ENCODE measurements around the gene TACC2. TPM values are rescaled to one million over a fixed set of nuclear protein-coding genes. Genes with fewer than 3 reads are reported as not detected.

The TACC2 gene
- total RNA-seq, 1 donor from 2014 or later, result 13.4 TPM

GRCh38 chr10:122112625-122113160 is 123.7 kb downstream of the TACC2 start:
- TF ChIP-seq, protein P1, sequence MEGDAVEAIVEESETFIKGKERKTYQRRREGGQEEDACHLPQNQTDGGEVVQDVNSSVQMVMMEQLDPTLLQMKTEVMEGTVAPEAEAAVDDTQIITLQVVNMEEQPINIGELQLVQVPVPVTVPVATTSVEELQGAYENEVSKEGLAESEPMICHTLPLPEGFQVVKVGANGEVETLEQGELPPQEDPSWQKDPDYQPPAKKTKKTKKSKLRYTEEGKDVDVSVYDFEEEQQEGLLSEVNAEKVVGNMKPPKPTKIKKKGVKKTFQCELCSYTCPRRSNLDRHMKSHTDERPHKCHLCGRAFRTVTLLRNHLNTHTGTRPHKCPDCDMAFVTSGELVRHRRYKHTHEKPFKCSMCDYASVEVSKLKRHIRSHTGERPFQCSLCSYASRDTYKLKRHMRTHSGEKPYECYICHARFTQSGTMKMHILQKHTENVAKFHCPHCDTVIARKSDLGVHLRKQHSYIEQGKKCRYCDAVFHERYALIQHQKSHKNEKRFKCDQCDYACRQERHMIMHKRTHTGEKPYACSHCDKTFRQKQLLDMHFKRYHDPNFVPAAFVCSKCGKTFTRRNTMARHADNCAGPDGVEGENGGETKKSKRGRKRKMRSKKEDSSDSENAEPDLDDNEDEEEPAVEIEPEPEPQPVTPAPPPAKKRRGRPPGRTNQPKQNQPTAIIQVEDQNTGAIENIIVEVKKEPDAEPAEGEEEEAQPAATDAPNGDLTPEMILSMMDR (IDR thresholded peaks at IDR 0.05; ENCODE audit: insufficient read depth, low read length, severe bottlenecking), result peak; percentile 72
- DNase-seq (ENCODE audit: low read depth) (peak; percentile 87), FAIRE-seq (no peak)
- no peaks in the 10 kb centered on the region for H3K27me3 ChIP-seq (ENCODE audit: control insufficient read depth, insufficient read depth, low read length)
- H3K36me3 ChIP-seq (ENCODE audit: control insufficient read depth, insufficient read depth, low read length), result peaks cover 1% of the 10 kb centered on the region
- peak overlapping the region; percentile 85 for H3K4me3 ChIP-seq (ENCODE audit: low read depth, low read length)

DNA sequence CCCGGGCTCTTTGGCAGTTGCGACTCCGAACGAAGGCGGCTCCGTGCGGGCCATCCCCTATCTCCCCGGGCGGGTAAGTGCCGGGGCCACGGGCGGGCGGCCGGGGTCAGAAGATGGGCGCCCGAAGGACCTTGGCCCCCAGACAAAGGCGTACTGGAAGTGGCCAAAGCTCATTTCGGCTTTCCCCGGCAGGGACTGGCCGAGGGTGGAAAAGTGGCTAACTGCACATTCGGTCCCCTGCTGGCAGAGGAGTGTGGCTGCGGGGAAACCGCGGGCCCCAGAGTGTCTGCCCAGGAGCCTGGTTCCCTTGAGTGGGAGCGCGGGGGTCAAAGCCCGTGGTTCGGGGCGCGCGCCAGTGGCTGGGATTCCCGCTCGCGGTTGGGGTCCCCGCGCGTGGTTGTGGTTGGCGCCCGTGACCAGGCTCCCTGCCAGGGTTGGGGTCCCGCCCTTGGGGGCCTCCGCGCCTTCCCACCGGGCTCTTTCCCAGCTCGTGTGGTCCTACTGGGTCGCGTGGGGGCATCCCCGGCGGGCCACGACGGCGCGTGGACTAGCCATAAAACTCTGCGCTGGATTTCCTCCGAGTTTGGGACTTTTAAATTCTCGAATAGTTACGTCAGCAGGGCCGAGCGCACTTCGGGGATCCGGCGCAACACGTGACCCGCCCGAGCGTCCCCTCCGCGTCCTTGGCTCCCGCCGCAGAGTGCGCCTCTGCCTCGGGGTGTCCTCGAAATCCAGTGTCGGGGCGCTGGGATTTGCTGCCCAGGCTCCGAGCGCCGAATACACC is 124.4 kb downstream of the TACC2 start:
- no peak for DNase-seq (ENCODE audit: low read depth)
- Histone ChIP-seq H3K4me3 (ENCODE audit: low read depth, low read length) (peak overlapping the region; percentile 85), H3K36me3 (ENCODE audit: control insufficient read depth, insufficient read depth, low read length) (peaks cover 1% of the 10 kb centered on the region), H3K27me3 (ENCODE audit: control insufficient read depth, insufficient read depth, low read length) (no peaks in the 10 kb centered on the region)
- TF ChIP-seq, protein P1 (IDR thresholded peaks at IDR 0.05; ENCODE audit: insufficient read depth, low read length, severe bottlenecking), result peak; percentile 73
- no peak for FAIRE-seq

DNA sequence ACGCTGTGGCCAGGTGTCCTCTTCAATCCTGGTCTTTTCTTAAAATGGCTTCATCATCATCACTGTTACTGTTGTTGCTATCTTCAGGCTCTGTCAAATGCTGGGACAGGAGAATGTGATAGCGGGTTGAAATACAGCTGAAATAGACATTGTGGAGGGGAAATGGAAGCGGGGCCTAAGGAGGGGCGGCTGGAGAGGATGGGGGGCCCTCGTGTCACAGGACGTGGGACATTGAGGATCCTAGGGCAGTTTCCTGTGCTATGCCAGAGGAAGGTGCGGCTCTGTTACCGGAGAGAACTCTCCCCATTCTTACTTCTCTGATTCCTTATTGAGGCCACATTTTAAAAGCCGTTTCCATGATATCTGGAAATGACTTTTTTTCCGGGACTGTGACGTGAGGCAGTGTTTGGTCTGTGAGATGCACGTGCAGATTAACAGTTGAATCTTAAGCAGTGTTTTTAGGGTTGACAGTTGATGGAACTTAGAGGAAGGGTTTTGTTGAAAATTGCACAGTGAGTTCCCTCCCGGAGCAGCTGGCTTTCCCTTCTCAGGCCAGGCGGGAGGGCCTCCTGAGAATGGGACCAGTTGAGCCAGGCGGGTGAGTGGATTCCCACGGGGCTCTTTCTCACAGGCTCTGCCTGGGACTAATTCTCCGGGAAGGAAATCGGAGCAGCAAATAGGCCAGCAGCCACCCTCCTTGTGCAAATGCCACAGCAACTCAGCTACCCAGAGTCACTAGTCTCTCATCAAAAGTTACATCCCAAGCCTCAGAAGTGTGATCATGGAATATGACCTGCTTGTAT is 125.2 kb downstream of the TACC2 start:
- TF ChIP-seq, protein P1 (IDR thresholded peaks at IDR 0.05; ENCODE audit: insufficient read depth, low read length, severe bottlenecking), result no peak
- Histone ChIP-seq H3K4me3 (ENCODE audit: low read depth, low read length) (peak overlapping the region; percentile 85), H3K27me3 (ENCODE audit: control insufficient read depth, insufficient read depth, low read length) (no peaks in the 10 kb centered on the region), H3K36me3 (ENCODE audit: control insufficient read depth, insufficient read depth, low read length) (peaks cover 1% of the 10 kb centered on the region)
- no peak for FAIRE-seq
- DNase-seq (ENCODE audit: low read depth), result no peak

- TF ChIP-seq, protein P1 (IDR thresholded peaks at IDR 0.05; ENCODE audit: insufficient read depth, low read length, severe bottlenecking), result no peak
- Histone ChIP-seq H3K27me3 (ENCODE audit: control insufficient read depth, insufficient read depth, low read length) (no peaks in the 10 kb centered on the region), H3K36me3 (ENCODE audit: control insufficient read depth, insufficient read depth, low read length) (peaks cover 5% of the 10 kb centered on the region), H3K4me3 (ENCODE audit: low read depth, low read length) (no peak overlapping the region)
- DNase-seq (ENCODE audit: low read depth) (peak; percentile 46), FAIRE-seq (no peak)
Measured at GRCh38 chr10:122115874-122116273, 126.9 kb downstream of the TACC2 start.

DNA sequence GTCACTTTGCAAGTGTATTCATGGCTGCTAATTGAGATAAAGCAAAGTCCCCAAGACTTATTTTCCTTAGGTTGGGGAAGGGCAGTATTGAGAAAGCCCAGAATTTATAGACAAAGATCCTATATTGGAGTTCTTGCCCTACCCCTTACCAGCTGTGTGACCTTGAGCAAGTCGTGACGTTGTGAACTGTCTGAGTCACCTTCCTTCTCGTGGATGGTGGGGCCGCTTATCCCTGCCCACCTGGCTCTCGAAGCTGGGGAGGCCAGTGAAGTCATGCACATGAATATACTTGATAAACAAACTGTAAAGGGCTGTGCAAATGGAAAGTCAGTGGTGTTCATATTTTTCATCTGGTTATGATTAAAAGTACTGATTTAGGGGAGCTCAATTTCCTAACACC is 127.4 kb downstream of the TACC2 start:
- FAIRE-seq (no peak), DNase-seq (ENCODE audit: low read depth) (peak; percentile 71)
- Histone ChIP-seq H3K36me3 (ENCODE audit: control insufficient read depth, insufficient read depth, low read length) (peaks cover 5% of the 10 kb centered on the region), H3K4me3 (ENCODE audit: low read depth, low read length) (no peak overlapping the region), H3K27me3 (ENCODE audit: control insufficient read depth, insufficient read depth, low read length) (no peaks in the 10 kb centered on the region)
- TF ChIP-seq, protein P1 (IDR thresholded peaks at IDR 0.05; ENCODE audit: insufficient read depth, low read length, severe bottlenecking), result no peak
